PC-3 (cell line): ENCODE measurements around the gene FIP1L1.

Source experiments
- EZH2 ChIP-seq: fragments of 300-600 bp; sonication (generic); IDR thresholded peaks from one replicate; pipeline ENCODE4 v1.6.1; 2017; ENCODE audit warnings: antibody characterized with exemption, mild to moderate bottlenecking, low read length; ENCODE audit not compliant: unreplicated experiment
- TF ChIP-seq, protein P1 (sequence below): fragments of 300-600 bp; sonication (generic); conservative IDR thresholded peaks from 2 replicates; pipeline ENCODE4 v1.5.1; 2017; ENCODE audit warnings: antibody characterized with exemption, low read depth, mild to moderate bottlenecking, low read length

DNA sequence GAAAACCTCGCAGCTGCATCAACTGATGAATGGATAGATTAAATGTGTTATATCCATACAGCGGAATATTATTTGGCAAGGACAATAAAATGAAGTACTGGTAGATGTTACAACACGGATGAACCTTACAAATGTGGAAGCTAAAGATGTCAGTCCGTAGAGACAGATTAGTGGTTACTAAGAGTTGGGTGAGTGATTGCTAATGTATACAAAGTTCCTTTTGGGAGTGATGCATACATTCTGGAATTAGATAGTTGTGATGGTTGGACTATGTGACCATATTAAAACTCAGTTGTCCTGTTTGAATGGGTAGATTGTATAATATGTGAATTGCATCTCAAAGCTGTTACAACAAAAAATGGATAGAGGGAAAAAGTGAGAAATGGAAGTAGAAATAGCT is 2.8 kb downstream of the FIP1L1 start:
- TF ChIP-seq, protein P1, sequence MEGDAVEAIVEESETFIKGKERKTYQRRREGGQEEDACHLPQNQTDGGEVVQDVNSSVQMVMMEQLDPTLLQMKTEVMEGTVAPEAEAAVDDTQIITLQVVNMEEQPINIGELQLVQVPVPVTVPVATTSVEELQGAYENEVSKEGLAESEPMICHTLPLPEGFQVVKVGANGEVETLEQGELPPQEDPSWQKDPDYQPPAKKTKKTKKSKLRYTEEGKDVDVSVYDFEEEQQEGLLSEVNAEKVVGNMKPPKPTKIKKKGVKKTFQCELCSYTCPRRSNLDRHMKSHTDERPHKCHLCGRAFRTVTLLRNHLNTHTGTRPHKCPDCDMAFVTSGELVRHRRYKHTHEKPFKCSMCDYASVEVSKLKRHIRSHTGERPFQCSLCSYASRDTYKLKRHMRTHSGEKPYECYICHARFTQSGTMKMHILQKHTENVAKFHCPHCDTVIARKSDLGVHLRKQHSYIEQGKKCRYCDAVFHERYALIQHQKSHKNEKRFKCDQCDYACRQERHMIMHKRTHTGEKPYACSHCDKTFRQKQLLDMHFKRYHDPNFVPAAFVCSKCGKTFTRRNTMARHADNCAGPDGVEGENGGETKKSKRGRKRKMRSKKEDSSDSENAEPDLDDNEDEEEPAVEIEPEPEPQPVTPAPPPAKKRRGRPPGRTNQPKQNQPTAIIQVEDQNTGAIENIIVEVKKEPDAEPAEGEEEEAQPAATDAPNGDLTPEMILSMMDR = no peak
- no peak for TF ChIP-seq EZH2
